Sciatic nerve (tissue), 2 donors: ENCODE data around the gene IQSEC1. TPM values are rescaled to one million over a fixed set of nuclear protein-coding genes. Genes with fewer than 3 reads are reported as not detected.

Source experiments
- ATAC-seq: fragments of 200-7000 bp; cut with Tn5 transposase; one replicate; pipeline ENCODE4 v1.9.1; 2020; ENCODE audit warnings: mild to moderate bottlenecking, moderate library complexity
- DNase-seq: peaks from one replicate; pipeline ENCODE4 v3.0.0-alpha.2; 2020; ENCODE audit warnings: low spot score
- intact Hi-C: fragments of 100-400 bp; cut with DNase I; formaldehyde crosslinking; loops from one replicate; pipeline ENCODE4 v1.14.2; 2022
- total RNA-seq: library from RNA; stranded (reverse); fragmentation: NEBNext Ultra II Directional; extraction: Animal tissue kit (Norgen Biotek cat#: 25700); gene quantifications from one replicate; pipeline ENCODE4 v1.2.1, GENCODE V29; 2021
- donor health status: DM: no; HTN: no; CAD: no.
- donor health status: DM: no; HTN: no; CAD: no.

IQSEC1 gene
- total RNA-seq, 1 donor from 2014 or later, result 77.5 TPM

DNA sequence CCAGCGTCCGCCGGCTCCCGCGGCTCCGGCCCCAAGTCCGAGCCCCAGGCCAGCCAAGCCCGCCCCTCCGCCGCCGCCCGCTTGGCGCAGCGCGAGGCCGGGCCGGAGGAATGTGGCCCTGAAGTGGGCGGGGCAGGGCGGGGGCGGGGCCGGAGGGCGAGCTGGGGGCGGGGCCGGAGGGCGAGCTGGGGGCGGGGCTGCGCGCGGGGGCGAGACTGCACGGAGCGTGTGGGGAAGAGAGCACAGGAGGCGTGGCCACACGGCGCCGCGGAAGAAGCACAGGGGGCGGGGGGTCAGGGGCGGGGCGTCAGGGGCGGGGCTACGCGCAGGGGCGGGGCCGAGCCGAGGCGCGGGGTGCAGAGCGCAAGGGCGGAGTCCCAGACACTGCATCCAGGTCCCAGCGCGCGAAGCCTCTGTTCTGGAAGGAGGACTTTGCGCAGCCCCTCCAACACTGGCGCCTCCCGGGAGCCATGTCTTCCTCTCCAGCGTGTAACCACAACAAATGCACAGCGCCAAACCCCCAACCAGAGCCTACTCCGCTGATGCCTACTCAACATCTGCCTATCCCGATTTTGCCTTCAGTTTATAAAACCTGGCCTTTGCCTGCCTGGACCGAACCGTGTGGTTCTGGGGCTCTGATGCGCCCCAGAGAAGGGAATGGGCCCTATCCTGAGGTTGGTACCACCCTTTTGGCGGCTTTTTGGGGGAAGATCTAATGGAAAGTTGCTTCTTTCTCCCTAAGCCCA, 105.5 kb downstream of the IQSEC1 start:
- intact Hi-C loops, result no loop called here
- ATAC-seq, result peak; percentile 95
- DNase-seq, result peak; percentile 95

DNA sequence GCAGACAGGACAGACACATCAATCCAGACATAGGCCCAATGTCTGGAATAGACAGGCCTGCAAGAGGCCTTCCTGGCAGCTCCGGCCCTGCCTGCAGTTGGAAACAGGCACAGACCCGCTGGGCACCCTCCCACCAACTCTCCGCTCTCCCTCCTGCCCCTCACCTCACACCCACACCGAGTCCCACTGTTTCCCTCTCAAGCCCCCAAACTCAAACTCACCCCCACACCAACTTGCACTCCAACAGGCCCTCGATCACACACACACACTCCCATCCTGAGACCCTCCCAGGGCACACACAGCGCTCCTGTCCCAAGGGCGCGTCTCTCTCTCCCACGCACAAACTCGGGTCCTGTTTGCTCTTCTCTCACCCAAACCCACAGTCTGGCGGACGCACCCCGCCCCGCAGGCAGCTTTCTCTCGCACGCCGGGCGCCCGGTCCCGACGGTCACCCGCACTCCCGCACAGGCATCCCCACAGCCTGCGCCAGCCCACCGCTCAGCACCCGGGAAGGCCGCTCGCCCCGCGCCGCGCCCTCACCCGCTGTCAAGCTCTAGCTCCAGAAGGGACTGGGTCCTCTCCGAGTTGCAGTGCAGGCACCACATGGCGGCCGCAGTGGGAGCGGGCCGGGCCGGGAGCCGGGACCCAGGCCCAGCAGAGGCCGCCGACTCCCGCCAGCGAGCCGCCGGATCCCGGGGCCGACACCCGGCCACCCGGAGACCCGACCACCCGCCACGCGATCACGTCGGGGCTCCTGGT, 106.2 kb downstream of the IQSEC1 start:
- ATAC-seq (peak; percentile 5), DNase-seq (peak; percentile 74)
- intact Hi-C loops, result no loop called here

DNA sequence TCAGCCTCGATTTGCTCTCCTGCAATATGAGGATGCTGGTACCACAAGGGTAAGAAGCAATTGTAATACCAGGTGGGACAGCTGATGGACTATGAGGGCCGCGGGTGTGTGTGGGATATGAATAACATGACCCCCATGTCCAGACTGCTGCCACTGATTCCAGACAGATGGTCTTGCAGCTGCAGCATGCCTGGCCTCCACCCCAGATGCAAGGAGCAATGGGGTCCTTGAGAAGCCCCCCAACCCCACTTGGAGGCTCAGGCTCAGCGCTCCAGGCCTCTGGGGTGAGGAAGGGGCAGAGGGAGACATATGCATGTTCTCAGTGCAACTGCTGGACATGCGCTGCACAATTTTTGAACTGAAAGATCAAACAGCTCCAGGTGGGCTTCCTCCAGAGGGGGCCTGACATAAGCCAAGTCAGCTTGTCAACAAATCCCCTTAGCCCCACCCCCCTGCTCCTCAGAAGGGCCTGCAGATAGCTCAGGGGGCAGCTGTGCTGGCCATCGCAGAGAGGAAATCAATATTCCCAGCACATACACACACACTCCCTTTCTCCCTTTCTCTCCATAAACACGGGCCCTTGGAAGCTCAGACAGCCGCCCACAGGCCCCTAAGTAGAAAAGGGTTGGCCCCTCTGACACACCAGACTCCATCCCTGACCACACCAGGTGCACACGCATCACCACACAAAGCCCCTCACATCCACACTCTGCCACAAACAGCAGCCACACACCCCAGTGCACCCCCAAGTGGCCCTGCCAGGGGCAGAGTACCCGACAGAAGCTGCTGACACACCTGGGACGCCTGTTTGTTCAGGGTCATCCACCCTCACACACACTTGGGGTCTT, 107.0 kb downstream of the IQSEC1 start:
- no peak for ATAC-seq
- no peak for DNase-seq
- intact Hi-C loops, result no loop called here

DNA sequence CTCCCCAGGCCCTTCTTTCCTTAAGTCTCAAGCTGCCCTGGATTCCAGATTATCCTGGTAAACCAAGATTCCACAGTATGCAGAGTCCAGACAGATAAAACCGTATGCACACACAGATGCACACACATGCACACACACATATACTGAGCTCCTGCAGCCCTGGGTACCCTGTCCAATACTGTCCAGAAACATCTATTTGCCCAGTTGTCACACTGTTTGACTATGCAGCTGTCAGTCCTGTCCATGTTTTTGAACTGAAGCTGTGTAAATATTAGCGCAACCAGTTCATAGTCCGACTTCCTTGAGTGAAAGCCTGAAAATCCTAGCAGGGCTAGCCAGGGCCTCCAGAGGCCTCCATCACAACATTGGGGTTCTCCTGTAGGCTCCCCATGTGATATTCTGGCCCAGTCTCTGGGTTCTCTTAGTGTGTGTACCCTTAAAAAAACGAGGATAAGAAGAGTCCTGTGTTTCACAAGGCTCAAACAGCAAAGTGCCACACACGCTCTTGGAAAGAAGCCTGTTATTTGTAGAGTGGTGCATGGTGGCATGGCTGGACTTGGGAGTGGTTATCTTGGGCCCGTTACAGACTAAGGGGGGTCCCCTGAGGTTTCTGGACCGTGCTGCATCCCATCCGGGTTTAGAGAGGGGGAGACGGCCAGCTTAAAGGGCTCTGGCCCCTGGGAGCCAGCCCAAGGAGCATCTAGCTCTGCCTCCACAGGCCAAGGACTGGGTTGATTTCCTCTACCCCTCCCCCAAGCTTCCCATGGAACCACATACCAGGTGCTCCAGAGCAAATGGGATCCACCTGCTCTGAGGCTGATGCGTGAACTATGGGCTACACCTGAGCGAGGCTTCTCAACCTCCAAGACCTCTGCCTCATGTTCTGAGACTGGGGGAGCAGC, 108.3 kb downstream of the IQSEC1 start:
- intact Hi-C loops, result no loop called here
- no peak for DNase-seq
- ATAC-seq, result no peak

DNA sequence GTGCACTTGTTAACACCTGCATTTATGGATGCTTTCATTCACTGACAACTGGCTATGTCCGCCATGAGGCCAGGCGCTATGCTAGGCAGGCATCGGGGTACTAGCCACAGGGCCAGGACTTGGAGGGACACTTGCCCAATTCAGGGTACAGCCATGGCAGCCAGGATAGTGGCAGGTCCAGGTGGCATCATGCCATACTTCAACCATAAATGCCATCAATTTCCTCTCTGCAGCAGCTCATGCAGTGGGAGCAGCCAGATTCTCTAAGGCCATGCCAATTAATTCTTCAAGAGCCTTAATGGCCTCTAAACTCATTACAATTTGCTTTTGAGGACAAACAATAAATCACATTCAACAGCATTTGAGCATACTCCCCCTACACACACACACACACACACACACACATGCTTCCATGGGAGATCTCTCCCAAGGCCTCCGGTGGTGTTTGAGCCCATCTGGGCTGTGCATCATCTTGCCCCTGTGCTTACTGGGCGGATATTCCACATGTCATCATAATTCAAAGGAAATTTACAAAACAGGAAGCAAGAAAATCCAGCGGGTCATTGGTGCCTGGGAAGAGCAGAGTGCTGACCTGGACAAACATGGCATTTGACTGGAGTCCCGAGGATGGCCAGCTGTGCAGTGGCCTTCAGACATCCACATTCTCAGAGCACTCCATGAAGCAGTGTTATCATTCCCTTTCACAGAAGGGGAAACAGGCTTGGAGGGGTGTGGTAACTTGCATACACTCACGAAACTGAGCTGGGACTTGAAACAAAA, 109.1 kb downstream of the IQSEC1 start:
- DNase-seq (no peak), ATAC-seq (peak; percentile 7)
- intact Hi-C loops, result no loop called here

DNA sequence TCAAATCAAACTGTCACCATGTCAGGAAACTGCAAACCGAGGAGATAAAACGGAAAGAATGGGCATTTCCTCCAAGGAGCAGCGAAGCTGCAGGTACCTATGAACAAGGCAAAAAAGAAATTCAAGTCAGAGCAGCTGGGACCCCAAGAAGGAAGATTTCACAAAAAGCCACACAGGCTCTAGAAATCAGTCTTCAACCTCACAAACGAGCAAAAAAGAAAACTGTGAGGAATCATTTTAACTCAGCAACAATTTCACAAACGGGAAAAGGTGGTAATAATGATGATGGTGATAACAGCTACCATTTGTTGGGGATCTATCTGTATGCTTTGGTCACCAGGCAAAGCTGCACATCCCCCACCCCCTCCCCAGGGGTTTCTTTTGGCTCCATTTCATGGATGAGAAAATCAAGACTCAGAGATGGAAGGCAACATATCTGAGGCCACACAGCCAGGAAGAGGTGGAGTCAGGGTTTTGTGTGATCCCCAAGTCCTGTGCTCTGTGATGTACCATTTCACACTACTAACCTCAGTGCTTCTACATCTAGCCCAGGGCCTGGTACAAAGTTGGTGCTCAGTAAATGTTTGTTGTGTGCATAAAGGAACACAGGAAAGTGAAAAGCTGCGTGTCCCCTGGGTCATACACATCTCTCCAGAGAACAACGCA, 109.9 kb downstream of the IQSEC1 start:
- DNase-seq, result no peak
- intact Hi-C loops, result no loop called here
- ATAC-seq, result no peak

DNA sequence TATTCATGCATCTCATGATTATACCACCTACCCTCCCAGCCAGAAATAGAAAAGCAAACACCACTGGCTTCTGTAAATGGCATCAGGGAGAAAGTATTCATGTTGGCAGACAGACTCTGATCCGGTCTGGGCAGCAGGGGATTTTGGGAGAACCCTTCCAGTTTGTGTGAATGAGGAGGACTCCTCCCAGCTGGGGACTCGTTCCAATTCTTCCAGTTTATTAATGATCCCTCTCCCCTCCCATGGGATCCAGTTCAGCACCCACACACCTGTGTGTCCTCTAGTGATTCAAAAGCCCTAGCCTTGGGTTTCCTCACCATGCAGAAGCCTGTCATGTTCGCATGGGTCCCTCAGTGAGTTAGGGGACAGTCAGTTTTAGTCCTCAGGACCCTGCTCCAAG, 110.9 kb downstream of the IQSEC1 start:
- ATAC-seq (no peak), DNase-seq (no peak)
- intact Hi-C loops, result no loop called here

DNA sequence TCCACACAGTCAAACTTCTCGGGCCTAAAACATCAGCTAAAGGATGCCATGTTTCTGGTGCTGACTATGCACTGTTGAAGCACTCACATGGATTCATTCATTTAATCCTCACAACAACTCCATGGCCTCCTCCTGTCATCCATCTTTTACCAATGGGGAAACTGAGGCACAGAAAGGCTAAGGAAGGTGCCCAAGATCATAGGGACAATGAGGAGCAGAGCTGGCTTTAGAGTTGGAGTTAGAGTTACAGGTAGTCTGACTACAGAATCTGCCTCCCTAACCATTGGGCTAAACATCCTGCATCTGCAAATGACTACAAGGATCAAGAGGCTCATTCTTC, 111.6 kb downstream of the IQSEC1 start:
- intact Hi-C loops, result no loop called here

DNA sequence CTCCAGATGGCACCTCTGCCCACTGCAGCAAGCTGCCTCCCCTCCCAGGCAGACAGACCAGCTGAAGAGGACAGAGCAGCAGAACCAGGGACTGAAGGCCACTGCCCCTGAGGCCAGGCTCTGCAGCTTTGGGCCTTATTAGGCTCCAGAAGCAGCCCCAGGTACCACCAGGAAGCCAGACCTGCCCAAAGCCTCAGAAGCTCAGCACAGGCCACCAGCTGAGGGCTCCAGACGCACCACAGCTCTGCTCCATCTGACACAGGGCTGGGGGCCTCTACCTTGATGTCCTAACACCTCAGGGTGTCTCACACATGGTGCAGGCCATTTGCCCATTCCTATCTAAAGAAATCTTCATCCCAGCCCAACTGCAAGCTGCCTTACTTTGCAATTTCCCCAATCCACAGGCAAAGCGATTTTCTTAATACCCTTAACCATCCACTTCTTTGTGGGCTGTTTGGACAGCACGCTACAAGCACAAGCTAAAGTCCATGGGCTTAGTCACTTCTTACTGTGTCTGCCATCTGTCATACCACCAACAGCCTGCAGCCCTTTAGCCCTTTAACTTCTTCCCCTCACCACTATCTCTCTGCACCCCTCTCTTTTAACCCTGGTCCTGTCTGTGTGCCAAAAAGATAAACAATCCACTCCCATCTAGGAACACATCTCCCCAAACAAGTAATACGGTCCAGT, 112.1 kb downstream of the IQSEC1 start:
- intact Hi-C loops, result no loop called here
- no peak for ATAC-seq
- DNase-seq, result no peak

More for the DNA sequence above, 111.6 kb downstream of the IQSEC1 start:
- ATAC-seq (no peak), DNase-seq (no peak)

DNA sequence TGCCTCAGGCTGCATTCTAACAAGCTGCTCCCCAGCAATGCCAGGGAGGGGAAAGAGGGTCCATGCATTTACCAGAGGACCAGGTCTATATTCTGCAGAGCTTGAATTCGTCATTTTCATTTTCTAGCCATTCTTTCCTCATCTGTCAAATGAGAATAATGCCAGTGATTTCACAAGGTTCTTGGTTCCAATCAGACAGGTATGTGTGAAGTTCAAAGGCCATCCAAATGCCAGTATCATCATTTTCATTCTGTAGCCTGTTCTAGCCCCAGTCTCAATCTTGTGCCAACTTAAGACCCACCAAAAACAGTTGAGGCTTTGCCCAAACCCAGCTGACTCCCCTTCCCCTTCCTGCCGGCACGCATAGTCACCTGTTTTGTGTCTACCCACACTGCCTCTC, 112.7 kb downstream of the IQSEC1 start:
- intact Hi-C loops, result no loop called here
- DNase-seq (no peak), ATAC-seq (no peak)

DNA sequence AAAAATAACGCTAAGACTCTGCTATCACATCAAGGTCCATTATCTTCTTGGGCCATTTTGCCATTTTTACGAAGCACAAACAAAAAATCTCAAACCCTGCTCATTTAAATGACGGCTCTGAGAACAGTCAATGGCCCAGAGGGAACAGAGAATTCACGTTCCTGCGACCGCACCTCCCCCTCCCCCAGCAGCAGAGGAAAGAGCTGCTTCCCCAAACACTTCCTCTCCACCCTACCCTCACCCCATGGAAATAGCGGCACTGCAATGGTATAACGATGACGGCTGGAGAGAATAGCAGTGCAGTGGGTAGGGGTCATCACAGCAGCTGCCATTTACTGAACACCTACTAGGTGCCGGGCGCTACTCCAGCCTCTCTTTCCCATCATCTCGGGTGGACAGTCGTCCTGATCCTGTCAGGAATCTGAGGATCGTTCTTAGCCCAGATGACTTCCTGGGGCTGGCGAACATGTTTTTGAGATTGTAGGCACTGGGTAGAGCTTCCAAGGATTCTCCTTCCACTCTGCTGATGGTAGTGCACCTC, 113.3 kb downstream of the IQSEC1 start:
- DNase-seq (no peak), ATAC-seq (peak; percentile 29)
- intact Hi-C loops, result no loop called here

DNA sequence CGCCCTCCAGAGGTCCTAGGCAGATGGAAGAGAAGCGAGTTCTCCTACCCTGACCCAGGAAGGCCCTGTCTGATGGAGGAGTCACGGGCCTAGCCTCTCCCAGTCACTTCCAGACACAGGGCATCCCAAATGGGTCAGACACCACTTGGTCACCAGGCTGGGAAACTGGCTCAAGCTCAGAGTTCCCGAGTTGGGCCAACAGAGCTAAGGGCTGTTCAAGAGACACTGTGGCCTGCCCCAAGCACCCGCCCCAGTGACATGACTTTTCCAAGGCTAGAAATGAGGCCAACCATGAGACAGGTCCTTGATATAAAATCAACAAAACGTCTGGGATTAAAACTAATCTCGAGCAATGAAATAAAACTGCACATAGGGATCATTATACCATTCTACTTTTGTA, 113.8 kb downstream of the IQSEC1 start:
- intact Hi-C loops, result no loop called here
- DNase-seq (peak; percentile 48), ATAC-seq (no peak)

DNA sequence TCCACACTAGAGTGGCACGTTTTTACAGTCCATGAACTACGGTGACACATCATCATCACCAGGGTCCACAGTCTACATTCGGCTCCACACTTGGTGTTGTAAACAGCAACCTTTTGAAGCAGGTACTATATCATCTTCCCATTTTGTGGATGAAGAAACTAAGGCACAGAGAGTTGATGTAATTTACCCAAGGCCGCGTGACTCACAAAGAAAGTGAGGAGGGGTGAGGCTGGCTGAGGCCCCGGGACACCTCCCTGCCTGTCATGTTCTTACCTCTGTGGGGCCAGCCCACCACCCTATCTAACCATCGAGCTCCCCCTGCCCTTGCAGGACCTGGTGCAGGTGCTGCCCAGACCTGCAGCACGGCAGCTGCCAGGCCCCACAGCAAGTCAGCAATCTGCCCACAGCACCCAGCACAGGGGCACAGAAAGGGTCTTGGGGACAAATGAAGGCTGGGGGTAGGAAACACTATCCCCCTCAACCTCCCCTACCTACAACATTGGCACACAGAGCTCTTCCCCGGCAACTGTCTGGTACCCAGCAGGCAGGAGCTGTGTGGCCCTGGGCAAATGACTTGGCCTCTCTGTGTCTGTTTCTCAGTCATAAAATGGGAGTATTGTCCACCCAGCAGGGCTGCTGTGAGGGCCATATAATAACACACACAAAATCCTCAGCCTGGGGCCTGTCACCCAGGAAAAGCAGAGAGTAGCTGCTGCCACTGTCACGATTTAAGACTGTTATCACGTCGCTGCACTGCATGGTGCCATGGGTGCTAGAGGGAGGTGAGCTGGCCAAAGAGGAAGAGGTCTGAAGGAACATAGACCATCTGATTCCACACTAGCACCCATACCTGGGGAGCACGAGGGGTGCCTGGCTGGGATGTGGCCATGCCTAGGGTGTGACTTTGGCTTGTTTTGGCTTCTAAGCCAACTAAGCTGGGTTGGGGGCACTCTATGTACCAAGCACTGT, 115.1 kb downstream of the IQSEC1 start:
- ATAC-seq, result no peak
- DNase-seq, result peak; percentile 35
- intact Hi-C loops, result no loop called here

DNA sequence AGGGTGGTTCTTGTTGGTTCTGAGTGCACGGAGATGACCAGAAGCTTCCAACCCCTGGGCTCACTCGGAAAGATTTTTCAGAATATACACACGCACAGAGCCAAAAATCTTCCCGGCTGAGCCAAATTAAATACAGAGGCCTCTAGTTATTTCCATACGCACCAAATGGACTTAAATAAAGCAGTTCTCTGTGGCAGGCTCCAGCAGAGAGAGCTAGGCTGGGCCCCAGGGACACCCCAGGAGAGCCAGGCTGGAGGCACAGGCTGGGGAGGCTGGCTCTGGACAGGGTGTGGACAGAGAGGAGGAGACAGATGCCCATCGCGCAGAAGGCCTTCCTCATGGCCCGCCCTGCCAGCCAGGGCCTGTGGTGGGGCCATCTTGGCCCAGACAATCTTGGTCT, 115.9 kb downstream of the IQSEC1 start:
- intact Hi-C loops, result no loop called here
- ATAC-seq, result no peak
- DNase-seq, result no peak

DNA sequence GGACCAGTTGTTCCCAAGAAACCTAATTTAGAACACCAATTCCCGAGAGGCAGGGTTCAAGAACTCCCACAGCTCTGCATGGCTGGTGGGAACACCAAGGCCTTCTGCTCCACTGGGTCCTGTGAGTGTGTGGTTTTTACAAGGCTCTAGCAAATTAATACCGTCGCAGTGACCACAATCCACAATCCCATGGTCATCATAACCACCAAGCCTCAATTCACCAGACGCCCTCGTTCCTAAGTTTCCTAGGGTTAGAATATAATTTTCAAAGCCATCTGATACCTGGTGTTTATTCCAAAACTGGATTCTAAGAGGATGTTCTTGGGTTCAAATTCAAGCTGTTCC, 116.9 kb downstream of the IQSEC1 start:
- intact Hi-C loops, result no loop called here
- DNase-seq (no peak), ATAC-seq (no peak)
